Activated CD8-positive, alpha-beta memory T cell treated with anti-CD3 and anti-CD28 coated beads for 1 hour (primary cell): ENCODE data around the gene FBF1.
A peak's percentile ranks its signal among the peaks of the same experiment; 100 is the strongest.

Experiments
- DNase-seq, 2 donors: peaks; one replicate each; pipeline ENCODE4 v3.0.0-alpha.2; 2020; ENCODE audit warnings: low read depth in 1 of 2; ENCODE audit errors: extremely low read depth in 1 of 2

FBF1 gene

GRCh38 chr17:75917917-75918445 is 22.9 kb downstream of the FBF1 start:
- no peak for DNase-seq

GRCh38 chr17:75917141-75917916 is 23.5 kb downstream of the FBF1 start:
- DNase-seq: no peak

GRCh38 chr17:75915268-75915667 is 25.6 kb downstream of the FBF1 start:
- DNase-seq: no peak

- no peak for DNase-seq
These were observed 26.1 kb downstream of the FBF1 start for GRCh38 chr17:75914643-75915267.

- DNase-seq: no peak
These were observed 27.2 kb downstream of the FBF1 start for GRCh38 chr17:75913537-75914210.

GRCh38 chr17:75910699-75911098 is 30.1 kb downstream of the FBF1 start:
- no peak for DNase-seq

- DNase-seq: no peak
These were observed 31.0 kb downstream of the FBF1 start for GRCh38 chr17:75909812-75910274.

- no peak for DNase-seq
These were observed 31.6 kb downstream of the FBF1 start for GRCh38 chr17:75909051-75909811.

GRCh38 chr17:75908201-75908600 is 32.6 kb downstream of the FBF1 start:
- no peak for DNase-seq

GRCh38 chr17:75906143-75906884 is 34.5 kb downstream of the FBF1 start:
- no peak for DNase-seq

GRCh38 chr17:75904749-75905521 is 35.9 kb downstream of the FBF1 start, which contains the start of gene MRPL38:
MRPL38 (minus strand) TSS chr17:75904884; CDS start chr17:75904875, 9 bp downstream.
- peak; percentile 80 to 85 for DNase-seq

GRCh38 chr17:75902406-75902805 is 38.4 kb downstream of the FBF1 start:
- no peak for DNase-seq

- DNase-seq: no peak
These were observed 39.1 kb downstream of the FBF1 start for GRCh38 chr17:75901727-75902126.

- DNase-seq: no peak
These were observed 39.9 kb downstream of the FBF1 start for GRCh38 chr17:75900691-75901533.

- DNase-seq: no peak
These were observed 40.9 kb downstream of the FBF1 start for GRCh38 chr17:75899767-75900468.

GRCh38 chr17:75899353-75899752 is 41.5 kb downstream of the FBF1 start:
- no peak for DNase-seq

GRCh38 chr17:75898791-75899190 is 42.1 kb downstream of the FBF1 start:
- DNase-seq: no peak

- DNase-seq: no peak
These were observed 42.8 kb downstream of the FBF1 start for GRCh38 chr17:75898065-75898464.
